Testis (tissue), 2 donors: ENCODE measurements around the gene FAM120A.

Experiments
- POLR2A ChIP-seq: fragments of 450-650 bp; IDR thresholded peaks from one replicate; pipeline ENCODE4 v1.6.1; 2017; ENCODE audit warnings: antibody characterized with exemption, mild to moderate bottlenecking, moderate library complexity
- TF ChIP-seq, protein P1 (sequence below), 3 experiments: fragments of 450-650 bp in 2 of 3; fragments of 200-600 bp in 1 of 3; sonication (generic) in 1 of 3; IDR thresholded peaks; one replicate each; pipeline ENCODE4 v1.5.1; 2016 to 2019; ENCODE audit warnings: antibody characterized with exemption in 3 of 3, mild to moderate bottlenecking in 2 of 3, moderate library complexity in 1 of 3

GRCh38 chr9:93465855-93466254 is 14.4 kb downstream of the FAM120A start:
- TF ChIP-seq, protein P1, sequence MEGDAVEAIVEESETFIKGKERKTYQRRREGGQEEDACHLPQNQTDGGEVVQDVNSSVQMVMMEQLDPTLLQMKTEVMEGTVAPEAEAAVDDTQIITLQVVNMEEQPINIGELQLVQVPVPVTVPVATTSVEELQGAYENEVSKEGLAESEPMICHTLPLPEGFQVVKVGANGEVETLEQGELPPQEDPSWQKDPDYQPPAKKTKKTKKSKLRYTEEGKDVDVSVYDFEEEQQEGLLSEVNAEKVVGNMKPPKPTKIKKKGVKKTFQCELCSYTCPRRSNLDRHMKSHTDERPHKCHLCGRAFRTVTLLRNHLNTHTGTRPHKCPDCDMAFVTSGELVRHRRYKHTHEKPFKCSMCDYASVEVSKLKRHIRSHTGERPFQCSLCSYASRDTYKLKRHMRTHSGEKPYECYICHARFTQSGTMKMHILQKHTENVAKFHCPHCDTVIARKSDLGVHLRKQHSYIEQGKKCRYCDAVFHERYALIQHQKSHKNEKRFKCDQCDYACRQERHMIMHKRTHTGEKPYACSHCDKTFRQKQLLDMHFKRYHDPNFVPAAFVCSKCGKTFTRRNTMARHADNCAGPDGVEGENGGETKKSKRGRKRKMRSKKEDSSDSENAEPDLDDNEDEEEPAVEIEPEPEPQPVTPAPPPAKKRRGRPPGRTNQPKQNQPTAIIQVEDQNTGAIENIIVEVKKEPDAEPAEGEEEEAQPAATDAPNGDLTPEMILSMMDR (IDR thresholded peaks at IDR 0.05): no peak
- no peak for TF ChIP-seq POLR2A
